Suppressor macrophage treated with lipopolysaccharide for 4 hours (primary cell): Measurements from ENCODE around the gene TTC27.

Experiments
- DNase-seq: peaks from one replicate; pipeline ENCODE4 v3.0.0-alpha.2; 2020

The TTC27 gene

GRCh38 chr2:32758232-32758631, 130.4 kb downstream of the TTC27 start:
- no peak for DNase-seq

GRCh38 chr2:32760628-32761027, 132.8 kb downstream of the TTC27 start:
- DNase-seq = no peak

- no peak for DNase-seq
Measured at GRCh38 chr2:32768387-32769174, 140.7 kb downstream of the TTC27 start.

- no peak for DNase-seq
Measured at GRCh38 chr2:32770360-32770759, 142.5 kb downstream of the TTC27 start.

GRCh38 chr2:32772638-32773447, 145.0 kb downstream of the TTC27 start:
- peak; percentile 34 for DNase-seq

GRCh38 chr2:32773448-32773808, 145.6 kb downstream of the TTC27 start:
- no peak for DNase-seq

- DNase-seq = no peak
Measured at GRCh38 chr2:32775954-32776353, 148.1 kb downstream of the TTC27 start.

- no peak for DNase-seq
Measured at GRCh38 chr2:32777714-32778113, 149.9 kb downstream of the TTC27 start.

GRCh38 chr2:32780961-32781360, 153.1 kb downstream of the TTC27 start:
- DNase-seq = no peak

GRCh38 chr2:32783469-32783868, 155.6 kb downstream of the TTC27 start:
- no peak for DNase-seq

- no peak for DNase-seq
Measured at GRCh38 chr2:32783933-32784332, 156.1 kb downstream of the TTC27 start.

GRCh38 chr2:32787207-32787606, 159.4 kb downstream of the TTC27 start:
- DNase-seq = no peak

GRCh38 chr2:32788114-32788513, 160.3 kb downstream of the TTC27 start:
- DNase-seq = no peak

GRCh38 chr2:32792416-32792815, 164.6 kb downstream of the TTC27 start:
- DNase-seq = no peak

- no peak for DNase-seq
Measured at GRCh38 chr2:32798829-32799228, 171.0 kb downstream of the TTC27 start.

- DNase-seq = no peak
Measured at GRCh38 chr2:32801741-32802140, 173.9 kb downstream of the TTC27 start.

GRCh38 chr2:32802877-32803276, 175.0 kb downstream of the TTC27 start:
- no peak for DNase-seq

GRCh38 chr2:32804205-32804604, 176.4 kb downstream of the TTC27 start:
- no peak for DNase-seq

GRCh38 chr2:32805104-32806095, 177.6 kb downstream of the TTC27 start:
- DNase-seq = no peak

GRCh38 chr2:32806857-32807256, 179.0 kb downstream of the TTC27 start:
- no peak for DNase-seq

- DNase-seq = no peak
Measured at GRCh38 chr2:32807662-32808061, 179.8 kb downstream of the TTC27 start.

- no peak for DNase-seq
Measured at GRCh38 chr2:32810909-32811495, 183.2 kb downstream of the TTC27 start.

- DNase-seq = no peak
Measured at GRCh38 chr2:32811696-32812095, 183.8 kb downstream of the TTC27 start.
